ENCODE results near the gene FAM110A.
"Not testable (repeated sequence)": the region's sequence is repeated elsewhere in the genome, so short reads cannot be mapped to it uniquely, and the experiment has no call there.

FAM110A gene

GRCh38 chr20:824490-824889 lies 9.0 kb upstream of the FAM110A start:
- no peak for DNase-seq

DNA sequence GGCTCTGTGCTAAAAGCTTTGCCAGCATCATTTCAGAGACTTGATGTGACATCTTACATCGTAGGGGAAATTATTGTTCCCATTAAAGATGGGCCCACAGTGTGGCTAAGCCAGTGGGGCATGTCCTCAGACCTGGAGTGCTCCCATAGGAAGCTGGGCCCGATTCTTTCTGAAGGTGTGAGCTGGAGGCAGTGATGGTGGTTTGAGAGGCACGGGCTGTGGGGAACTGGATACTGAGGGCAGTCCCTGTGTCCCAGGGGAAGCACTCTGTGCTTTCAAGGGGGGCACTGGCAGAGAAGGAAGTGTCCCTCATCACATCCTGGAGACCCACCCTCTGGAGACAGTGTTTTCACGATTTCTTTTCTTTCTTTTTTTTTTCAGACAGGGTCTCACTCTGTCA lies 8.6 kb upstream of the FAM110A start:
- DNase-seq: no peak

GRCh38 chr20:825710-826421 lies 7.6 kb upstream of the FAM110A start:
- DNase-seq: no peak

DNA sequence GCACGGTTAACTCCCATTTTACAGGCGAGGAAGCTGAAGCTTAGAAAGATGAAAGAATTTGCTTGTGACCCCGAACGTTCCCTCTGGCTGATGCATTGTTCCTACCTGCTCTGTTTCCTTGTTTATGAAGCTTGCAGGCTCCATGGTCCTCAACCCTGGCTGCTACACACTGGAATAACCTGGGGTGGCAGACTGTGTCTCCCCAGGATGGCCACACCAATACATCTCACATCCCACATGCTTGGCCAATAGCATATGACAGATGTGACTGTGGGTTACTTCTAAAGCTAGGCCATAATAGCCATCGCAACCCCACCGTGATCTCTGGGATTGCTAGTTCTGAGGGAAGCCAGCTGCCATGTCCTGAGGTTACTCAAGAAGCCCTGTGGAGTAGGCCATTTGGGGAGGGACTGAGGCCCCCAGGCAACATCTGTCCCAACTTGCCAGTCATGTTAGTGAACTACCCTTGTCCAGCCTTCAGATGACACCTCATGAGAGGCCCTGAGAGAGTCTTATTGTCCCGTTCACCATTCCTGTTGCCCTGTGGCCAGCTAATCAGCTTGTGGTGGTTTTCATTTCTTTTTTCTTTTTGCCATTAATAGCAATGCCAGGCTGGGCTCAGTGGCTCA lies 6.7 kb upstream of the FAM110A start:
- DNase-seq: no peak

DNA sequence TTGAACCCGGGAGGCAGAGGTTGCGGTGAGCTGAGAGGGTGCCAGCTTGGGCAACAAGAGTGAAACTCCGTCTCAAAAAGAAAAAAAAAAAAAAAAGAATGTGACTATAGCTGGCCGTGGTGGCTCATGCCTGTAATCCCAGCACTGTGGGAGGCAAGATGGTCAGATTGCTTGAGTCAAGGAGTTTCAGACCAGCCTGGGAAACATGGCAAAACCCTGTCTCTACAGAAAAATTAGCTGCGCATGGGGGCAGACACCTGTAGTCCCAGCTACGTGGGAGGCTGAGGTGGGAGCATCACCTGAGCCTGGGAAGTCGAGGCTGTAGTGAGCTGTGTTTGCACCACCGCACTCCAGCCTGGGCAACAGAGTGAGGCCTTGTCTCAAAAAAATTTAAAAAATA lies 5.5 kb upstream of the FAM110A start:
- DNase-seq: not testable (repeated sequence)

GRCh38 chr20:828987-829386 lies 4.5 kb upstream of the FAM110A start:
- DNase-seq: no peak

DNA sequence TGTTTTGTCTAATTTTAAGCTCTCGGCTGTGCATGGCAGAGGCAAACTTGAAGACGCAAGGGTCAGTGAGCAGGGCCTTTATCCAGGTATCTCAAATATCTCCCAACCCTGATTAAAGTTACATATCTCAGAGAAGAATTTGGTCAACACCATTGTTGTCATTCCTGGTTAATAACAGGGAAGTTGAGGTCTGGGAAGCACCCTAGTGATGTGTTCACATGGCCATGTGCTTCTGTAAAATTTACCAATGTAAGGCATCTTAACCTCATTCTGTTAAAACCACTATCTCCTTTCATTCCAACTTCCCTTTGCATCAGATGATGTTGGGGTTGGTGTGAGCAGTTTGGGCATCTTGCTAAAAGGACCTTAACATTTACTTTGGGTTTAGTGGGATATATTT lies 4.0 kb upstream of the FAM110A start:
- no peak for DNase-seq

DNA sequence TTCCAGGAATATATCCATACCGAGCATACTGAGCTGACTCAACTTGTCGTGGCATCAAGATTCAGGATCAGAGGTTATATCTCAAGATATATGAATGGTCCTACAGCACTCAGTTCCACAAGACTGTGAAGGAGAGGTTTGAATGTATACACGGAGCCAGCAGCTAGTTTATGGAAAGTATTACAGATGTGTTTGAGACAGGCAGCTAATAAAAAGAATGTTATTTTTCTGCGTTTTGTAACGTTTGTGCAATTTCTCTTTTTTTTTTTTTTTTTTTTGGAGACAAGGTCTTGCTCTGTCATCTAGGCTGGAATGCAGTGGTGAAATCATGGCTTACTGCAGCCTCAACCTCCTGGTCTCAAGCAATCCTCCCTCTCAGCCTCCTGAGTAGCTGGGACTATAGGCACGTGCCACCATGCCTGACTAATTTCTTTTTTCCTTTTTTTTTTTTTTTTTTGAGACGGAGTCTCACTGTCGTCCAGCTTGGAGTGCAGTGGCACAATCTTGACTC lies 3.4 kb upstream of the FAM110A start:
- no peak for DNase-seq

DNA sequence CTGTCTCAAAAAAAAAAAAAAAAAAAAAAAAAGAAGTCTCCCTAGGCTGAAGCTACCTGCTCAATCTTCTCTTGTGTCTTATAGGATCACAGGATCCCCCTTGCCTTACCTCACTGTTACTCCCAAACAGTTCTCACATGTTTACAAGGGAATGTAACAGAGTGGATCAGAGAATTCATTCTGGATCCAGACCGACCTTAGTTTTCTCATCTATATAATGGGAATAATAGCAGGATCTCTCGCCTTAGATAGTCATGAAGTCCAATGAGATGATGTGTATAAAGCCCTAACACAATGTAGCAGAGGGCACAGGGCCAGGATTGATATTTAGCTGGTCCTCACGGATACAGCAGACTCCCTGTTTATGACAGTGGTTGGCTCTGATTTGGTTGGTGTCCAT lies 2.3 kb upstream of the FAM110A start:
- DNase-seq: no peak

DNA sequence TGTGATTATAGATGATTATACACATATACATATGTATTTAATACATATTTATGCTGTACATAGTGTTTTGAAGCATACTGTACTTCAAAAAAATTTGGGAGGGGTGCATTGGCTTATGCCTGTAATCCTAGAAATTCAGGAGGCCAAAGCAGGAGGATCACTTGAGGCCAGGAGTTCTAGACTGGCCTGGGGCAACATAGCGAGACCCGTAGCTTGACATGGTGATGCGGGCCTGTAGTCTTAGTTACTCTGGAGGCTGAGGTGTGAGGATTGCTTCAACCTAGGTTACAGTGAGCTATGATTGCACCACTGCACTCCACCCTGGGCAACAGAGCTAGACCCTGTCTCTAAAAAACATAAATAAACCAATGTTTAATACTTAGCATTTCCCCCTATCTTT lies 1.6 kb upstream of the FAM110A start:
- DNase-seq: no peak

GRCh38 chr20:833121-833449 lies 430 bp upstream of the FAM110A start:
- no peak for DNase-seq

DNA sequence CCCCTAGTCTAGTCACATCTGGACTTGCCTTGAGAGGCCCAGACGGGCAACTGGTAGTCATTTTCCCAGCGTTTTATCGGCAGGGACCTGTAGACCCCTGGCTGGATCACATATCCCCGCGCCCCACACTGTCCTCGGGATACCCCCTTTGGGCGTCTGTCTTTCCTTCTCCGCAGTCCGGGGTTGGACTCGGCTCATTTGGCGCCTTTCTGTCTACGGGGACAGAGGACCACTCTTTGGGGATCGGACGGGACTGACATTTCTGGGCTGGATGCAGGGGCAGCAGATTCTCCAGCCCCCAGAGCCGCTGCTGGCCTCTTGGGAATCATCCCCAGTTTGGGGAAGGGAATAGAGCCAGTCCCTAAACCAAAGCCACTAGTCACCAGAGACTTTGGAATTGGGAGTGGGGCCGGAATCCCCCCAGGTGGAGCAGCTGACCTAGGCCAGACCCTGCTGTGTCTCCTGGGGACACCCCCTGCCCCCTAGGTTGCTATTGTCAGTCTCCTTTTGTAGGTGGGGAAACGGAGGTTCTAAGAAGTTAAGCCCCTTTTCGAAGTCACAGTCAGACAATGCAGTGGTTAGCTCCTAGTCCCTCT lies 734 bp downstream of the FAM110A start:
- no peak for DNase-seq

DNA sequence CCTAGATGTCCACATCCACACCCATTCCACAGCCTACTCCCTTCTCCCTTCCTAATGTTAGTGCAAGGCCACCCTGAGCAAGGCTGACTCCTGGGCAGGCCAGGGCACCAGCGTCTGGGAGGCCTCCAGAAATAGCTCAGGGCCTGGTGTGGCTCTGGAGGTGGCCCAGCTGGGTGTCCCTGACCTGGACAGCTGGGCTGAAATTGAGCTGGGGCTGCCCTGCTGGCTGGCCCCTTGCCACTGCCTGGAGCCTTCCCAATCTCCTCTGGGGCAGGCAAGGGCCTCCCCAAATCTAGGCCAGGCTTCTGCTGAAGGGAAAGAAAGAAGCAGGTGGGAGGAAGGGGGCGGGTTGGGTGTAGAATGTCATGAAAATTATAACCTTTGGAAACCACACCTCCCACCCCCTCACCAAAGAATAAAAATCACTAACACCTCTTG lies 2.1 kb downstream of the FAM110A start:
- no peak for DNase-seq

DNA sequence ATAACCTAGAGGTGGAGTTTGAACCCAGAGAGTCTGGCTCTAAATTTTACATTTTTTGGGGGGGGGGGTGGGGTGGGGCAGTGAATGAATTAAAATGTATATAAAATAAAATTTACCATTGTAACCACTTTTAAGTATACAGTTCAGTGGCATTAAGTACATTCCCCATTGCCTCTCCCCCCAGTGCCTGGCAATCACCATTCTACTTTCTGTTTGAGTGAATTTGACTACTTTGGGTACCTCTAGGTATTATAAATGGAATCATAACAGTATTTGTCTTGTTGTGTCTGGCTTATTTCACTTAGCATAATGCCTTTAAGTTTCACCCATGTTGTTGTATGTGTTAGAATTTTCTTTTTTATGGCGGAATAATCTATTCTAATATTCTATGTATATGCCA lies 2.7 kb downstream of the FAM110A start:
- DNase-seq: no peak

- DNase-seq: no peak
Measured at GRCh38 chr20:839015-839414, 5.5 kb downstream of the FAM110A start.

- no peak for DNase-seq
Measured at GRCh38 chr20:839626-840025, 6.1 kb downstream of the FAM110A start.

DNA sequence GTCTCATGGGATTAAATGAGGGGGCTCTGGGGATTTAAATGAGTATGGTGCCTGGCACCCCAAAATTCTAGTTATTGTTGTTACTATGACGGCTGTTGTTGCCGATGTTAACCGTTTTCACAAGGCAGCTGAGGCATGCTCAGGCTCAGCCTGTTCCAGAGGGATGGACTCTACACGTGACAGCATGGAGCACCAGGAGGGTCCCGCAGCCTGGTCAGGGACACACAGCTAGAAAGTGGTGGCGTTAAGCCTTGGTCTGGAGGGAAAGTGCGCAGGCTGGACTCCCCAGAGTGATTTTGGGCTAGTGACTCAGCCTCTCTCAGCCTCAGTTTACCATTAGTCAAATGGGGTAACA lies 7.0 kb downstream of the FAM110A start:
- no peak for DNase-seq

- peak; percentile 23 for DNase-seq
Measured at GRCh38 chr20:840858-841567, 7.5 kb downstream of the FAM110A start.

- no peak for DNase-seq
Measured at GRCh38 chr20:841568-842546, 8.3 kb downstream of the FAM110A start.

GRCh38 chr20:842547-842940 lies 9.0 kb downstream of the FAM110A start:
- no peak for DNase-seq

- no peak for DNase-seq
Measured at GRCh38 chr20:843912-844311, 10.4 kb downstream of the FAM110A start.

DNA sequence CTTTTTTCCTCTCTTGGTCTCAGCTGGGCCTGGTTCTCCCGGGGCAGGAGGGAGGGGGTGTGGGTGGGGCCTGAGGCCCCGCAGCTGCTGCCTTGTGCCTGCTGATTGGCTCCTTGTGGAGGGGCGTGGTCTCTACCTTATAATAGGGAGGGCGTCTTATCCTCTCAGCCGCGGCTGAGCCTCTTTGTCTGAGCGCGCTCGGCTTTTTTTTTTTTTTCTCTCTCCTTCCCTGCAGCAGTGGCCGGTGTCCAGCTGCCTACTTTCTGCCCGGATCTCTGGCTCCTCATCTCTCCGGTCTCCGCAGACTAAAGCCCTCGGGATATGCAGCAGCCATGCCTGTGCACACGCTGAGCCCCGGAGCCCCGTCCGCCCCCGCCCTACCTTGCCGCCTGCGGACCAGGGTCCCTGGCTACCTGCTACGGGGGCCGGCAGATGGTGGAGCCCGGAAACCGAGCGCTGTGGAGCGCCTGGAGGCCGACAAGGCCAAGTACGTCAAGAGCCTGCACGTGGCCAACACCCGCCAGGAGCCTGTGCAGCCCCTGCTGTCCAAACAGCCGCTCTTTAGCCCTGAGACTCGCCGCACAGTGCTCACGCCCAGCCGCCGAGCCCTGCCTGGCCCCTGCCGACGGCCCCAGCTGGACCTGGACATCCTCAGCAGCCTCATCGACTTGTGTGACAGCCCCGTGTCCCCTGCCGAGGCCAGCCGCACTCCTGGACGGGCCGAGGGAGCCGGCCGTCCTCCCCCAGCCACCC lies 11.1 kb downstream of the FAM110A start:
- DNase-seq: peak; percentile 91

Measured in activated gamma-delta T cell treated with Interleukin-2 at 50 U/mL for 16 hours (primary cell).